Body of pancreas (tissue), 4 donors: ENCODE results near the gene GBP4.

Source experiments
- POLR2A ChIP-seq, 3 donors: fragments of 450-650 bp; IDR thresholded peaks; one replicate each; pipeline ENCODE4 v1.6.1; 2016; ENCODE audit warnings: antibody characterized with exemption in 3 of 3, mild to moderate bottlenecking in 2 of 3
- TF ChIP-seq, protein P1 (sequence below), 7 experiments: fragments of 450-650 bp in 4 of 7; fragments of 200-600 bp in 3 of 7; sonication (generic) in 3 of 7; IDR thresholded peaks; one replicate each; pipeline ENCODE4 v1.5.1; 2016 to 2019; ENCODE audit warnings: antibody characterized with exemption in 7 of 7

DNA sequence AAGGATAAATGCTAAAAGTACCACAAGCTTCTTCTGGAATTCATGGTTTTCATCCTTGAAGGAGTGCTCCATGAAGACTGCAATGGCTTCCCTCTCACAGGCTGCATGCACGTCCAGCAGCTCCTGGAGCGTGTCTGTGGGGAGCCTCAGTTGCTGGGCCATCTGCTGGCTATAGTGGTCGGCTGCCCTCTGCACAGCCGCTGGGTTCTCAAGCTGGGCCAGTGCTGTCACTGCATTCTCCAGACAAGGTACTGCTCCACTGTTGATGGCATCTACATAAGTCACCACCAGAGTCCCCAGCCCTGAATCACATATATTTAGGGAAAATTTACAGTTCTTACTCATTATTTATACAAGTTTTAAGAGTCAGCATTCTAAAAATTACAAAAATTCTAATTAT is 8.7 kb downstream of the GBP4 start:
- TF ChIP-seq, protein P1, sequence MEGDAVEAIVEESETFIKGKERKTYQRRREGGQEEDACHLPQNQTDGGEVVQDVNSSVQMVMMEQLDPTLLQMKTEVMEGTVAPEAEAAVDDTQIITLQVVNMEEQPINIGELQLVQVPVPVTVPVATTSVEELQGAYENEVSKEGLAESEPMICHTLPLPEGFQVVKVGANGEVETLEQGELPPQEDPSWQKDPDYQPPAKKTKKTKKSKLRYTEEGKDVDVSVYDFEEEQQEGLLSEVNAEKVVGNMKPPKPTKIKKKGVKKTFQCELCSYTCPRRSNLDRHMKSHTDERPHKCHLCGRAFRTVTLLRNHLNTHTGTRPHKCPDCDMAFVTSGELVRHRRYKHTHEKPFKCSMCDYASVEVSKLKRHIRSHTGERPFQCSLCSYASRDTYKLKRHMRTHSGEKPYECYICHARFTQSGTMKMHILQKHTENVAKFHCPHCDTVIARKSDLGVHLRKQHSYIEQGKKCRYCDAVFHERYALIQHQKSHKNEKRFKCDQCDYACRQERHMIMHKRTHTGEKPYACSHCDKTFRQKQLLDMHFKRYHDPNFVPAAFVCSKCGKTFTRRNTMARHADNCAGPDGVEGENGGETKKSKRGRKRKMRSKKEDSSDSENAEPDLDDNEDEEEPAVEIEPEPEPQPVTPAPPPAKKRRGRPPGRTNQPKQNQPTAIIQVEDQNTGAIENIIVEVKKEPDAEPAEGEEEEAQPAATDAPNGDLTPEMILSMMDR (IDR thresholded peaks at IDR 0.05), result no peak
- TF ChIP-seq POLR2A (IDR thresholded peaks at IDR 0.05), result no peak
